ENCODE results near the gene CACNA2D1. TPM values are rescaled to one million over a fixed set of nuclear protein-coding genes. Genes with fewer than 3 reads are reported as not detected.

The CACNA2D1 gene
- polyA plus RNA-seq, 2 of the 4 experiments (the other 2 are of a cell fraction): 18.0 to 32.9 TPM

GRCh38 chr7:82131215-82131614 lies 312.4 kb downstream of the CACNA2D1 start:
- no peak overlapping the region for H3K4me2 ChIP-seq
- H3K27ac ChIP-seq: no peak overlapping the region
- POLR2A ChIA-PET: no interaction called here
- no peaks in the 10 kb centered on the region for H3K9me3 ChIP-seq
- 58% methylated on average over 2 of the region's 2 CpGs for WGBS (ENCODE audit: missing lambda C conversion rate)
- no peak for ATAC-seq
- H3K4me3 ChIP-seq: no peak overlapping the region
- FAIRE-seq: no peak
- no peaks in the 10 kb centered on the region for H3K4me1 ChIP-seq
- CTCF ChIA-PET: no interaction called here
- peak in 1 of 2 experiments; percentile 39 for DNase-seq (ENCODE audit: low read depth in 1 of 2, low spot score in 1 of 2)
- TF ChIP-seq HOXB5 (CRISPR knock-in tag; IDR thresholded peaks at IDR 0.05): no peak
- no peak for TF ChIP-seq JUN (IDR thresholded peaks at IDR 0.05)
- TF ChIP-seq, protein P1, sequence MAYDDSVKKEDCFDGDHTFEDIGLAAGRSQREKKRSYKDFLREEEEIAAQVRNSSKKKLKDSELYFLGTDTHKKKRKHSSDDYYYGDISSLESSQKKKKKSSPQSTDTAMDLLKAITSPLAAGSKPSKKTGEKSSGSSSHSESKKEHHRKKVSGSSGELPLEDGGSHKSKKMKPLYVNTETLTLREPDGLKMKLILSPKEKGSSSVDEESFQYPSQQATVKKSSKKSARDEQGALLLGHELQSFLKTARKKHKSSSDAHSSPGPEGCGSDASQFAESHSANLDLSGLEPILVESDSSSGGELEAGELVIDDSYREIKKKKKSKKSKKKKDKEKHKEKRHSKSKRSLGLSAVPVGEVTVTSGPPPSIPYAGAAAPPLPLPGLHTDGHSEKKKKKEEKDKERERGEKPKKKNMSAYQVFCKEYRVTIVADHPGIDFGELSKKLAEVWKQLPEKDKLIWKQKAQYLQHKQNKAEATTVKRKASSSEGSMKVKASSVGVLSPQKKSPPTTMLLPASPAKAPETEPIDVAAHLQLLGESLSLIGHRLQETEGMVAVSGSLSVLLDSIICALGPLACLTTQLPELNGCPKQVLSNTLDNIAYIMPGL (CRISPR knock-in tag; IDR thresholded peaks at IDR 0.05; ENCODE audit: borderline replicate concordance): no peak
- no peak for TF ChIP-seq TP53 (CRISPR knock-in tag; IDR thresholded peaks at IDR 0.05)
- TF ChIP-seq FOXS1 (CRISPR knock-in tag; IDR thresholded peaks at IDR 0.05): no peak
- TF ChIP-seq, protein P2, sequence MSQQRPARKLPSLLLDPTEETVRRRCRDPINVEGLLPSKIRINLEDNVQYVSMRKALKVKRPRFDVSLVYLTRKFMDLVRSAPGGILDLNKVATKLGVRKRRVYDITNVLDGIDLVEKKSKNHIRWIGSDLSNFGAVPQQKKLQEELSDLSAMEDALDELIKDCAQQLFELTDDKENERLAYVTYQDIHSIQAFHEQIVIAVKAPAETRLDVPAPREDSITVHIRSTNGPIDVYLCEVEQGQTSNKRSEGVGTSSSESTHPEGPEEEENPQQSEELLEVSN (IDR thresholded peaks at IDR 0.05; ENCODE audit: borderline replicate concordance, low read depth): no peak
- TF ChIP-seq RFX5 (IDR thresholded peaks at IDR 0.05): no peak
- TF ChIP-seq BCL3 (IDR thresholded peaks at IDR 0.05): no peak
- TF ChIP-seq HOXA7 (CRISPR knock-in tag; IDR thresholded peaks at IDR 0.05): no peak
- no peak for TF ChIP-seq RNF2 (IDR thresholded peaks at IDR 0.05; ENCODE audit: borderline replicate concordance, low read depth)
- no peak for TF ChIP-seq KDM1A (IDR thresholded peaks at IDR 0.05; ENCODE audit: low read depth)
- TF ChIP-seq REST (IDR thresholded peaks at IDR 0.05): no peak
- TF ChIP-seq CBX8 (IDR thresholded peaks at IDR 0.05): no peak

GRCh38 chr7:82129091-82129490 lies 314.5 kb downstream of the CACNA2D1 start:
- FAIRE-seq: no peak
- ATAC-seq: no peak
- DNase-seq (ENCODE audit: low read depth in 1 of 2, low spot score in 1 of 2): no peak
- TF ChIP-seq BCL3 (IDR thresholded peaks at IDR 0.05): no peak
- TF ChIP-seq CHD4 (IDR thresholded peaks at IDR 0.05; ENCODE audit: borderline replicate concordance): no peak
- TF ChIP-seq, protein P3, sequence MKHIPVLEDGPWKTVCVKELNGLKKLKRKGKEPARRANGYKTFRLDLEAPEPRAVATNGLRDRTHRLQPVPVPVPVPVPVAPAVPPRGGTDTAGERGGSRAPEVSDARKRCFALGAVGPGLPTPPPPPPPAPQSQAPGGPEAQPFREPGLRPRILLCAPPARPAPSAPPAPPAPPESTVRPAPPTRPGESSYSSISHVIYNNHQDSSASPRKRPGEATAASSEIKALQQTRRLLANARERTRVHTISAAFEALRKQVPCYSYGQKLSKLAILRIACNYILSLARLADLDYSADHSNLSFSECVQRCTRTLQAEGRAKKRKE (CRISPR knock-in tag; IDR thresholded peaks at IDR 0.05; ENCODE audit: low read depth): no peak
- no peak for TF ChIP-seq REST (IDR thresholded peaks at IDR 0.05)
- no peak for TF ChIP-seq HDAC2 (IDR thresholded peaks at IDR 0.05)
- no peak for TF ChIP-seq HOXB13 (CRISPR knock-in tag; IDR thresholded peaks at IDR 0.05; ENCODE audit: low read depth)
- TF ChIP-seq MAZ (IDR thresholded peaks at IDR 0.05; ENCODE audit: borderline replicate concordance, low read depth, low read length): no peak
- TF ChIP-seq JUNB (IDR thresholded peaks at IDR 0.05): no peak
- no peak for TF ChIP-seq RCOR1 (IDR thresholded peaks at IDR 0.05; ENCODE audit: low read depth, low read length)
- no peak for TF ChIP-seq SREBF2 (IDR thresholded peaks at IDR 0.05)
- no peak for TF ChIP-seq CHD2 (IDR thresholded peaks at IDR 0.05; ENCODE audit: low read length, partially characterized antibody)
- no peak for TF ChIP-seq JUN (IDR thresholded peaks at IDR 0.05)
- TF ChIP-seq HES2 (IDR thresholded peaks at IDR 0.05): no peak
- TF ChIP-seq PHF8 (IDR thresholded peaks at IDR 0.05; ENCODE audit: borderline replicate concordance, low read depth): no peak

More at GRCh38 chr7:82129091-82129490, 314.5 kb downstream of the CACNA2D1 start:
- H3K9me3 ChIP-seq: no peaks in the 10 kb centered on the region
- POLR2A ChIA-PET: no interaction called here
- H3K4me1 ChIP-seq: no peaks in the 10 kb centered on the region
- CTCF ChIA-PET: no interaction called here
- no peak overlapping the region for H3K4me2 ChIP-seq
- H3K27ac ChIP-seq: no peak overlapping the region
- H3K4me3 ChIP-seq: no peak overlapping the region
